GM10266 (cell line): ENCODE data around the gene HK3.

Experiments used
- DNase-seq: peaks from one replicate; pipeline ENCODE4 v3.0.0; 2012; ENCODE audit errors: extremely low spot score
- TF ChIP-seq, protein P1 (sequence below): IDR thresholded peaks from 2 replicates; pipeline ENCODE4 v1.5.1; 2012; ENCODE audit warnings: mild to moderate bottlenecking, low read depth; ENCODE audit not compliant: control insufficient read depth, insufficient read depth; ENCODE audit errors: missing control alignments

The HK3 gene

DNA sequence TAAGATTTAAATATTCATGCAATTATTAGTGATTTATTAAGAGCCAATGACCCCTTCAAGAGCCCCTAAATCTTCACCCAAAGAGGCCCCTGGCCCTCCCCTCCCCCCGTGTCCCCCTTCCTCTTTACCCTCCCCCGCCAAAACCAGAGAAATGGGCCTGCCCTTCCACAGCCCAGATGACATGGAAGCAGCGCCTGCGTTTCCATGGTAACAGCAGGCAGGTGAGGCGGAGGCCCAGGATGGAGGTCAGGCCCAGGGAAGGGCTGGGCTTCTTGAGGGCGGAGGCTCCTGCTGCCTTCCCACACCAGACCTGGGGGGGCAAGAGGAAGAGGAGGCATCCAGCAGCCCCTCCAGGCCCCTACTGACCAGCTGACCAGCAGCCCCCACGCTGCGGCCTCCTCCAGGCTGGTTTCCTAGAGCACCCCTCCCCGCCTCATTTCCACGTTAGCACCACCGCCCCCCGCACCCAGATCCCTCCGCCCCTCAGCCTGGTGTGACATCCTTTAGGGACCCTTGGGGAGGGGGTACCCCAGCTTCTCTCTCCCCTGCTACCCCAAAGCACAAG lies 51.3 kb downstream of the HK3 start:
- TF ChIP-seq, protein P1, sequence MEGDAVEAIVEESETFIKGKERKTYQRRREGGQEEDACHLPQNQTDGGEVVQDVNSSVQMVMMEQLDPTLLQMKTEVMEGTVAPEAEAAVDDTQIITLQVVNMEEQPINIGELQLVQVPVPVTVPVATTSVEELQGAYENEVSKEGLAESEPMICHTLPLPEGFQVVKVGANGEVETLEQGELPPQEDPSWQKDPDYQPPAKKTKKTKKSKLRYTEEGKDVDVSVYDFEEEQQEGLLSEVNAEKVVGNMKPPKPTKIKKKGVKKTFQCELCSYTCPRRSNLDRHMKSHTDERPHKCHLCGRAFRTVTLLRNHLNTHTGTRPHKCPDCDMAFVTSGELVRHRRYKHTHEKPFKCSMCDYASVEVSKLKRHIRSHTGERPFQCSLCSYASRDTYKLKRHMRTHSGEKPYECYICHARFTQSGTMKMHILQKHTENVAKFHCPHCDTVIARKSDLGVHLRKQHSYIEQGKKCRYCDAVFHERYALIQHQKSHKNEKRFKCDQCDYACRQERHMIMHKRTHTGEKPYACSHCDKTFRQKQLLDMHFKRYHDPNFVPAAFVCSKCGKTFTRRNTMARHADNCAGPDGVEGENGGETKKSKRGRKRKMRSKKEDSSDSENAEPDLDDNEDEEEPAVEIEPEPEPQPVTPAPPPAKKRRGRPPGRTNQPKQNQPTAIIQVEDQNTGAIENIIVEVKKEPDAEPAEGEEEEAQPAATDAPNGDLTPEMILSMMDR: no peak
- no peak for DNase-seq

DNA sequence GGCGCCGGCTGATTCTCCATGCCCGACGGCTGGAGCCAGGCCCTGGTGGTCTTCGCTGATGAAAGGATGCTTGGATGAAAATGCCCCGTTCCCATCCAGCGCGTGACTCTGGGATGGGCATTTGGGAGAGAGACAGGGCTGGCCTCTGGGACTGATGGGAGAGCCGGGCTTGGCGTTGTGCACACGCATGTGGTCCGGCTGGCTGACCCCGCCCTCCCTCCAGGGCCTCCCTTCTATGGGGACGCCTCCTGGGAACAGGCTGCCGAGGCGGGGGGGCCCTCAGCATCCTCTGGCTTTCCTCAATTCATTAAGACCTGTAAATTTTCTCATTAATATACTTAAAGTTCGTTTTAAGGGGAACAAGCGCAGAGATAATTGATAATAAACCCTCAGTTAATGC lies 52.0 kb downstream of the HK3 start:
- TF ChIP-seq, protein P1: no peak
- no peak for DNase-seq

DNA sequence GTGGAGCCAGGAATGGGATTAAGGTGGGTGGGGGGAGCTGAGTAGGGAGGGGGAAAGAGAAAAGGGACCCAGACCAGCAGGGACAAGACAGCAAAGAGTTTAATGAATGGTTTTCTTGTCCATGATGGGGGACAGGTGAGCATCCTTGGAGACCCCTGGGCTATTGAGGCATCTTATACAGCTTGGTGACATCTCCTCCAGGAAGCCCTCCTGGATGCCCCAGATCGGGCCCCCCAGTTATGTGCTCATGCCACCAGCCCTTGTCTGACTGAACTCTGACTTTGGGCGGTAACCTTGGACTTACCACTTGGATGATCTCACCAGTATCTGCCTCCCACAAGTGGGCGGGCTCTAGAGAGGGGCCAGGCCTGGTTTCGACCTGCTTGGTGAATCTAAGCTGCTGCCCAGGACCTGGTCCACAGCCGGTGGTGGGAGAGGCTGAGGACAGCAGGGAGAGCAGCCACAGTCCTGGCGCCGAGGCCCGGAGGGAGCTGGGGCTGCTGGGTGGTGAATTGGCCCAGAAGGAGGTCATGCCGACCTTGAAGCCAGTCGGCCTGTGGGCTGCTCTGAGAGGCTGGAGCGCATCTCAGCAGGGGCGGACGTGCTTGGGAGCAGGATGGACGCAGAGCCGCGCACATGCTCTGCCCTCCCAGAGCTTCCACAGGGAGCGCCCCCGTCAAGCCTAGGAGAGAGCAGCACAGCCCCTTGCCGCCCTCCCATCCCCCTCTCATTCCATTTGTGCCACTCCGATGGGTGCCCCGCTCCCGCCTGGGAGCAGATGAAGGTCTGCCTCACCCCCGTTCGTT lies 52.6 kb downstream of the HK3 start:
- TF ChIP-seq, protein P1: no peak
- DNase-seq: no peak

DNA sequence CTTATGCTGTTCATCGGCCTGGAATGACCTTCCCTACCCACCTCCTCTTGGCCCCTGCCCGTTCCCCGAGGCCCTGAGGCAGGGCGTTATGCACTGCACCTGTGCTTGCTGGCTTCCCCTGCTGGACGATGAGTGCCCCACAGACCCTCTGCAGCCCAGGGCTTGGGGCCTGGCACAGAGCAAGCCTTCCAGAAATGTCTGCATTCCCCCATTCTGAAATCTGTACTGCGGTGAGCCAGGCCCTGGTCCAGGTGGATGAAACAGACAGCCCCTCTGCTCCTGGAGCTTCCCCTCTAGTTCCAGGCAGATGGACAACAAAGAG lies 53.8 kb downstream of the HK3 start:
- TF ChIP-seq, protein P1: no peak
- DNase-seq: no peak

DNA sequence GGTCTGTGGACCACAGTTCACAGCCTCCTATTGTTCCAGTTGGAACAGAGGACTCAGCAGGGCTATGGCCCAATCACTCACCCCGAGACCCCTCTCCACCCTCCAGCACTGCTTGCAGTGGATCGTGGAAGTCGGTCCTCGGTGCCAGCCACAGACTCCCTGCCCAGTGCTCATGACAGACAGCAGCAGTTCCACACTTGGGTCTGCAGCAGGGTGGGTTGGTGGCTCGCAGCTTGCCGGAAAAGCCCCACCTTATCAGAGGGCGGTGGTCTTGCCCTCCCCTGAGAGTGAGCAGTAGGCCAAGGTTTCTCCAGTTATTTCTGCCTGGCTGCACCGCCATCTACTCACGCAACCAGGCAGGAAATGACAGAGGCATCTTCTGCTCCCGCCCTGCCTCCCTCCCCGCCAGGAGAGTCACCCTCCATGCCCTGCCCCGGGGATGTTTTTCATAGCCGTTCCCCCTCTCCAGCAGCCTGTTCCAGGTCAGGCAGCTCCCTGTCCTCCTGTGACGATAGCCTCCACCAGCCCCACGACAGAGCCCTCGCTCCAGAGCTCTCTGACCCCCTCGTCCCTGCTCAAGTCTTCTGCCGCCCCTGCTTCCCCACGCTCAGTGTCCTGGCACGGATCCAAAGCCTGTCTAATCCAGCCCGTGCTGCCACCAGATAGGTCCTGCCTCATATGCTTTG lies 54.3 kb downstream of the HK3 start:
- DNase-seq: no peak

DNA sequence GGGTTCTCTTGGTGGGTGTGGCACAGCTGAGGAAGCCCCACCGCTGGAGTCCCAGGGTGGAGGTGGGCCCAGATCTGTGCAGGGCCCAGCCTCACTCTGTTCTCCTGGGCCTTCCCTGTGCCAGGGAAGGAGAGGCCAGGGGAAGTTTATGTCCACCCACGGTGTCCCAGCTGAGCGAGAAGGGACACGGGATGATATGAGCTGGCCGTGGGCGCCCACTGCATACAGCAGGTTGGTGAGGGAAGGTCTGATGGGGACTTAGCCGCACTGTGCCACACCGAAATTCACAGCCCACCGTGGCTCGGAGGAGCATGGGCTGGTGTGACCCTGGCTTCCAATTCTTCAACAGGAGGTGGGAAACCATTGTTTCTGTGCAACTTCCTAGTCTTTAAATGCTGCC lies 54.9 kb downstream of the HK3 start:
- DNase-seq: no peak
- TF ChIP-seq, protein P1: no peak

More for the DNA sequence above, 54.3 kb downstream of the HK3 start:
- TF ChIP-seq, protein P1: no peak

DNA sequence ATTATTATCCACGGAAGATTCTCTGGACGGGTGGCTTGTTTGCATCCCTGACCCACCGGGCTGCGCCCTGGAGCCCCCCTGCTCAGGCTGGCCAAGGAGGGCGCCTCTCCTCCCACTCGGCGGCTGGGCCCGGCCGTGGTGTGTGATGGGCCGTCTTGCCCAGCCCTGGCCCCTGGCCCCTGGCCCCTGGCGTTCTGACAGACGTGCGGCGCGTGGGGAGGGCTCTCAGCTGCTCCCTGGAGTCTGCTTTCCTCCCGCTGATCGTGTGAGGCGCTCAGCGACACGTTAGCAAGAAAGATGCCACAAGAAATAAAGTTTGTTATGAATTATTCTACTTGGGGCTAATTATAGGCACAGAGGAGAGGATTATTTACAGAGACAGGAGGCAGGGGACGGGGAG lies 55.5 kb downstream of the HK3 start:
- no peak for DNase-seq
- TF ChIP-seq, protein P1: no peak
